HG02938 (cell line): ENCODE results near the gene CCN6.
"Not testable (repeated sequence)": the region's sequence is repeated elsewhere in the genome, so short reads cannot be mapped to it uniquely, and the experiment has no call there.

Experiments used
- ATAC-seq: cut with Tn5 transposase; IDR thresholded peaks from one replicate; pipeline ENCODE4 v1.9.1; 2021; ENCODE audit warnings: mild to moderate bottlenecking, moderate library complexity; ENCODE audit not compliant: unreplicated experiment

The CCN6 gene

GRCh38 chr6:112049026-112049799 lies 4.7 kb upstream of the CCN6 start:
- ATAC-seq, result no peak

- no peak for ATAC-seq
Measured at GRCh38 chr6:112049996-112050395, 3.9 kb upstream of the CCN6 start.

- no peak for ATAC-seq
Measured at GRCh38 chr6:112050429-112050828, 3.5 kb upstream of the CCN6 start.

GRCh38 chr6:112051251-112051740 lies 2.6 kb upstream of the CCN6 start:
- not testable (repeated sequence) for ATAC-seq

- no peak for ATAC-seq
Measured at GRCh38 chr6:112054555-112055190, 769 bp downstream of the CCN6 start.

- ATAC-seq, result no peak
Measured at GRCh38 chr6:112058243-112059032, 4.5 kb downstream of the CCN6 start.

- no peak for ATAC-seq
Measured at GRCh38 chr6:112061605-112062004, 7.7 kb downstream of the CCN6 start.

GRCh38 chr6:112062966-112063365 lies 9.1 kb downstream of the CCN6 start:
- ATAC-seq, result no peak

GRCh38 chr6:112065426-112065986 lies 11.6 kb downstream of the CCN6 start:
- no peak for ATAC-seq

GRCh38 chr6:112066606-112067005 lies 12.7 kb downstream of the CCN6 start:
- ATAC-seq, result no peak

- no peak for ATAC-seq
Measured at GRCh38 chr6:112081569-112081968, 27.7 kb downstream of the CCN6 start.

- no peak for ATAC-seq
Measured at GRCh38 chr6:112085286-112086065, 31.6 kb downstream of the CCN6 start.

GRCh38 chr6:112086744-112087135 lies 32.8 kb downstream of the CCN6 start:
- peak; percentile 20 for ATAC-seq

- ATAC-seq, result peak; percentile 96
Measured at GRCh38 chr6:112087136-112087911, 33.4 kb downstream of the CCN6 start, which contains the start of the genes FAM229B and TUBE1. FAM229B (plus strand) TSS chr6:112087591; CDS start chr6:112099284, 11,693 bp downstream. TUBE1 (minus strand) TSS chr6:112087482; CDS start chr6:112087434, 48 bp downstream.

- ATAC-seq, result no peak
Measured at GRCh38 chr6:112087916-112088315, 34.0 kb downstream of the CCN6 start.

GRCh38 chr6:112096901-112097300 lies 43.0 kb downstream of the CCN6 start:
- no peak for ATAC-seq

GRCh38 chr6:112100561-112100960 lies 46.7 kb downstream of the CCN6 start:
- no peak for ATAC-seq

GRCh38 chr6:112106026-112106425 lies 52.1 kb downstream of the CCN6 start:
- ATAC-seq, result not testable (repeated sequence)

- no peak for ATAC-seq
Measured at GRCh38 chr6:112106562-112106961, 52.7 kb downstream of the CCN6 start.
